Activated T-cell treated with anti-CD3 and anti-CD28 coated beads, Interleukin-2, amount 50 U/mL, for 24 hours (primary cell): ENCODE data around the gene RNF217.
"Not testable (repeated sequence)": the region's sequence is repeated elsewhere in the genome, so short reads cannot be mapped to it uniquely, and the experiment has no call there.

Source experiments
- DNase-seq: peaks from one replicate; pipeline ENCODE4 v3.0.0-alpha.2; 2020
- H3K27ac Mint-ChIP-seq: 2 replicates; pipeline ENCODE4 v1.8.0; 2020; ENCODE audit warnings: mild to moderate bottlenecking, mixed read lengths
- H3K27me3 Mint-ChIP-seq: 2 replicates; pipeline ENCODE4 v1.8.0; 2020; ENCODE audit warnings: mixed read lengths
- H3K36me3 Mint-ChIP-seq: 2 replicates; pipeline ENCODE4 v1.8.0; 2020; ENCODE audit warnings: low read depth, mixed read lengths
- H3K4me1 Mint-ChIP-seq: 2 replicates; pipeline ENCODE4 v1.8.0; 2020; ENCODE audit warnings: low read depth, mixed read lengths
- H3K4me3 Mint-ChIP-seq: 2 replicates; pipeline ENCODE4 v1.8.0; 2020; ENCODE audit warnings: mild to moderate bottlenecking, moderate library complexity, mixed read lengths
- H3K9me3 Mint-ChIP-seq: 2 replicates; pipeline ENCODE4 v1.8.0; 2020; ENCODE audit warnings: mixed read lengths

RNF217 gene

DNA sequence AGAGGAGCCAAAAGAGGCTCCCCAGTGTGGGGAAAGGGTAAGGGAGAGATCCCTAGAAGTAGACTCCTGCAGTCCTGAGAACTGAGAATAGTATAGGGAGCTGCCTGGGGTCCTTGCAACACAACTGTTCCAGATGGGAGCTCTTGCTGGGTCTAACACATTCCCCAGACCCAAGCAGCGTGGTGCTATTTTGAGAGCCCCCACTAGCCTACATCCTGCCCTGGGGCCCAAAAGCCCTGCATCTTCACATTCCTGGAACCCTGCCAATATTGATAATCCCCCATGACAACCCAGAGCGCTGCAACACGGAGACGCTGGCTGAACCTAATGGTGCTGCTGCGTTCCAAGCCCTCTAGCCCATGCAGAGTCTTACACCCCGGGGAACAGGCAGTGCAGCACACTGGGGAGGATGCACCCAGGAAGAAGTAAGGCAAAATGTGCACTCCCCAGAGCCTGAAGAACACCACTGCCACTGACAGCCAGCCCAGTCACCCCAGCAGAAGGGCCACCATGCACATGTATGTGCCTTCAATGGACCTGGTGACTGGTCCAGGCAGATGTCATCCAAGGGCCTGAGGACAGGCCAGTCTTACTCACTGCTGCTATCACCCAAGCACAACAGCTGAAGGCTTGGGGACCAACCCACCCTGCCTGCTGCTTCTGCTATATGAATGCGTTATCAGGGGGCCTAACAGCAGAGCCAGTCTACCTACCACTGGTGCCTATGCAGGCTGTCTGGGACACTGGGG is 7.0 kb upstream of the RNF217 start:
- Mint-ChIP-seq H3K9me3 (no peaks in the 10 kb centered on the region), H3K36me3 (no peaks in the 10 kb centered on the region), H3K4me3 (no peak overlapping the region), H3K27ac (no peak overlapping the region), H3K4me1 (peaks cover 10% of the 10 kb centered on the region), H3K27me3 (peaks cover 26% of the 10 kb centered on the region)
- DNase-seq, result no peak

DNA sequence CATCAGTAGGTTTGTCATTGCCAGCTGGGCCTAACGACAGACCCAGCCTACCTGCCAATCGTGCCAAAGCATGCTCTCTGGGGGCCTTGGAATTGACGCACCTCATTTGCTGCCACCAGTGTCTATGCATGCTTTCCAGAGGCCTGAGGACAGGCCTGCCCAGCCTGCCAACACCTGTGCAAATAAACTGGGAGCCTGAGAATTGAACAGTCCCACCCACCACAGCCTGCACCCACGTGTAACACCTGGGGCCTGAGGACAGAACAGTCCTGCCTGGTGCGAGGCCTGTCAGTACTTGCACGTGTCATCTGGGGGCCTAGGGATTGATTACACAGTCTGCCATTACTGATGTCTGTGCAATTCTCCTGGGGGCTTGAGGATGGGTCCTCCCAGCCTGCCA is 6.2 kb upstream of the RNF217 start:
- H3K4me3 Mint-ChIP-seq, result no peak overlapping the region

GRCh38 chr6:124958149-124958548 is 4.1 kb upstream of the RNF217 start:
- Mint-ChIP-seq H3K27ac (no peak overlapping the region), H3K9me3 (no peaks in the 10 kb centered on the region), H3K27me3 (peaks cover 47% of the 10 kb centered on the region), H3K36me3 (no peaks in the 10 kb centered on the region), H3K4me3 (no peak overlapping the region), H3K4me1 (peaks cover 20% of the 10 kb centered on the region)
- no peak for DNase-seq

More for the DNA sequence above, 6.2 kb upstream of the RNF217 start:
- Mint-ChIP-seq H3K4me1 (peaks cover 10% of the 10 kb centered on the region), H3K9me3 (no peaks in the 10 kb centered on the region), H3K27me3 (peaks cover 33% of the 10 kb centered on the region), H3K27ac (no peak overlapping the region), H3K36me3 (no peaks in the 10 kb centered on the region)
- DNase-seq, result no peak

DNA sequence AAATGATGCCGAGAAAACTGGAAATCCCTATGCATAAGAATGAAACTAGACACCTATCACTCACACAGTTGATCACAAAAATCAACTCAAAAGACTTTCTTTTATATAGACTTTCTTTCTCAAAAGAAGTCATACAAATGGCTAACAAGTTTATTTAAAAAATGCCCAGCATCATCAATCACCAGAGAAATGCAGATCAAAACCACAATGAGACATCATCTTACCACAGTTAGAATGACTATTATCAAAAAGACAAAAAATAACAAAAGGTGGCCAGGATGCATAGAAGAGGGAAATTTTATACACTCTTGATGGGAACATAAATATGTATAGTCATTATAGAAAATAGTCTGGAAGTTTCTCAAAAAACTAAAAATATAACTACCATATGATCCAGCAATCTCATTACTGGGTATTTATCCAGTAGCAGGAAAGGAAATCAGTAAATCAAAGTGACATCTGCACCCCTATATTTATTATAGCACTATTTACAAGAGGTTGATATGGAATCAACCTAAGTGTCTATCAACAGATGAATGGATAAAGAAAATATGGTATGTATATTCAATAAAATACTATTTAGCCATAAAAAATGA is 3.4 kb upstream of the RNF217 start:
- no peak overlapping the region for H3K27ac Mint-ChIP-seq
- no peaks in the 10 kb centered on the region for H3K9me3 Mint-ChIP-seq
- peaks cover 24% of the 10 kb centered on the region for H3K4me1 Mint-ChIP-seq
- no peak for DNase-seq
- H3K27me3 Mint-ChIP-seq, result peaks cover 52% of the 10 kb centered on the region
- no peaks in the 10 kb centered on the region for H3K36me3 Mint-ChIP-seq
- H3K4me3 Mint-ChIP-seq, result no peak overlapping the region

- DNase-seq, result no peak
- H3K36me3 Mint-ChIP-seq, result no peaks in the 10 kb centered on the region
- no peak overlapping the region for H3K27ac Mint-ChIP-seq
- H3K9me3 Mint-ChIP-seq, result no peaks in the 10 kb centered on the region
- H3K4me3 Mint-ChIP-seq, result peak overlapping the region; percentile 70
- peaks cover 64% of the 10 kb centered on the region for H3K27me3 Mint-ChIP-seq
- H3K4me1 Mint-ChIP-seq, result peaks cover 24% of the 10 kb centered on the region
These were observed 1.3 kb upstream of the RNF217 start for GRCh38 chr6:124960757-124961463.

DNA sequence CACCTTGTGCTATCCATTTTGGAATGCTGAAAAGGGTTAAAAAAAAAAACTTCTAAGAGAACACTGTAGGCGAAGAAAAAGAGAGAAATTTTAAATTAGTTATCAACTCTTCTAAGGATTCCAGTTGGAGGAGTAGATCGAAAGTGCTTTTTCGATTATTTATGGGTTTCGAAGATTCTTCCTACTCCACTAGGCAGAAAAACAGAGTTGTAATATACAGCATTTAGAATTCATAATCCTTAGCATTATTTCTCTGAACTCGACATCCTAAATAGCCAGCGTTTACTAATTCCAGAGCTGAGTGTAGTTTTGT is 817 bp upstream of the RNF217 start:
- no peak for DNase-seq
- peaks cover 63% of the 10 kb centered on the region for H3K27me3 Mint-ChIP-seq
- peak overlapping the region; percentile 70 for H3K4me3 Mint-ChIP-seq
- H3K9me3 Mint-ChIP-seq, result no peaks in the 10 kb centered on the region
- no peak overlapping the region for H3K27ac Mint-ChIP-seq
- peaks cover 24% of the 10 kb centered on the region for H3K4me1 Mint-ChIP-seq
- H3K36me3 Mint-ChIP-seq, result no peaks in the 10 kb centered on the region

GRCh38 chr6:124962639-124963415 is 590 bp downstream of the RNF217 start:
- no peaks in the 10 kb centered on the region for H3K36me3 Mint-ChIP-seq
- DNase-seq, result peak; percentile 41
- H3K27me3 Mint-ChIP-seq, result peaks cover 53% of the 10 kb centered on the region
- H3K9me3 Mint-ChIP-seq, result no peaks in the 10 kb centered on the region
- peaks cover 24% of the 10 kb centered on the region for H3K4me1 Mint-ChIP-seq
- H3K27ac Mint-ChIP-seq, result peak overlapping the region; percentile 40
- H3K4me3 Mint-ChIP-seq, result peak overlapping the region; percentile 69

DNA sequence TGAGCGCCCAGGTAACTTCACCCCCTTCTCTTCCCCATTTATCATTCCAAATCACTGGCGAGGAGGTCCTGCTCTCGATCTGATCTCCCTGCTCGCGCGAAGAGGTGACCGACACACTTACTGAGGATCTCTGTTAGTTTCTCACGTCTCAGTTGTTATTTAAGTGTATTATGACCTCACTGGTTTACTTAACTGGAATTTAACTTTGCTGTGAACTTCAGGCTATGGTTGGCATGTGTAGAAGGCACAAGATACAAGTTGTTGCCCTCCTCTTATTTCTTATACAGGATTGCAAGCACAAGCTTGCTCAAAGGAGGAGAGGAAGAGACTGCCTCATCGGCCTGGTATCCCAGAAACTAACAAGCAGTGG is 1.2 kb downstream of the RNF217 start:
- Mint-ChIP-seq H3K27ac (no peak overlapping the region), H3K9me3 (no peaks in the 10 kb centered on the region), H3K4me1 (peaks cover 21% of the 10 kb centered on the region), H3K4me3 (peak overlapping the region; percentile 69), H3K27me3 (peaks cover 54% of the 10 kb centered on the region), H3K36me3 (no peaks in the 10 kb centered on the region)
- DNase-seq, result no peak

- no peak overlapping the region for H3K27ac Mint-ChIP-seq
- peaks cover 56% of the 10 kb centered on the region for H3K27me3 Mint-ChIP-seq
- no peaks in the 10 kb centered on the region for H3K36me3 Mint-ChIP-seq
- H3K9me3 Mint-ChIP-seq, result no peaks in the 10 kb centered on the region
- H3K4me3 Mint-ChIP-seq, result no peak overlapping the region
- DNase-seq, result no peak
- peaks cover 16% of the 10 kb centered on the region for H3K4me1 Mint-ChIP-seq
These were observed 1.9 kb downstream of the RNF217 start for GRCh38 chr6:124963831-124964763.

DNA sequence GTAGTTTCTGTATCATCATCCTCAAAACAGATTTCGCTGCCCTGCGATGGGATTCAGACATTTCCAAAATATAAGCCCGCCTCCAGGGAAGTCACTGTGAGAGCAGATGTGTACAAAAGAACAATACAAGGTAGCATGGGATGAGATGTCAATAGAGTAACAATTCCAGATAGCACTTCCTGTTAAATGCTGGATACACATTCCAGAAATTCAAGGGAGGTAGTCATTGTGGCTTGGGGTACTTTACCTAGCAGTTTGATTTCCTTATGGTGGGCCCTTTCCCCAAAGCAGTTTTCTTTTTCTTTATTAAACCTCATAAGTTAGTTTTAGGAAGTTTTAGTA is 2.5 kb downstream of the RNF217 start:
- peaks cover 55% of the 10 kb centered on the region for H3K27me3 Mint-ChIP-seq
- no peak for DNase-seq
- no peak overlapping the region for H3K4me3 Mint-ChIP-seq
- H3K9me3 Mint-ChIP-seq, result no peaks in the 10 kb centered on the region
- H3K27ac Mint-ChIP-seq, result no peak overlapping the region
- no peaks in the 10 kb centered on the region for H3K36me3 Mint-ChIP-seq
- peaks cover 14% of the 10 kb centered on the region for H3K4me1 Mint-ChIP-seq

- H3K36me3 Mint-ChIP-seq, H3K27ac Mint-ChIP-seq, H3K9me3 Mint-ChIP-seq, DNase-seq, H3K4me3 Mint-ChIP-seq: not testable (repeated sequence)
- Mint-ChIP-seq H3K27me3 (peaks cover 48% of the 10 kb centered on the region), H3K4me1 (peaks cover 14% of the 10 kb centered on the region)
These were observed 3.2 kb downstream of the RNF217 start for GRCh38 chr6:124965424-124965850.

DNA sequence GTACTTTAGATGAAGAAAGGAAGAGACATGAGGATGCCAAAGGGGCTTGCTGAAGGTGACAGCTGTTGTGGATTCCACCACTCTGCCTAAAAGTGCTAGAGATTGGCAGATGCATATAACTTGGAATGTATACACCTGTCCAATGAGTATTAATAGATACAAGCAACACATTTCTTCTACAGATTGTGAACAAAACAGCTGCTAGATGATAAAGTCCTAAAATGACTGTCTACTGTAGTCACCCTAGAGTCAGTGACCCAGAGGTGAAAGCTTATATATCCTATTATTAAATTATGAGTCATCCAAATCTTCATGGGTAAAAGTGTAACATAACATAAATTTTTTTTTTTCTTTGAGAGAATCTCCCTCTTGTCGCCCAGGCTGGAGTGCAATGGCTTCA is 5.2 kb downstream of the RNF217 start:
- Mint-ChIP-seq H3K27ac (no peak overlapping the region), H3K4me3 (no peak overlapping the region), H3K27me3 (peaks cover 37% of the 10 kb centered on the region), H3K36me3 (no peaks in the 10 kb centered on the region), H3K9me3 (no peaks in the 10 kb centered on the region), H3K4me1 (peaks cover 6% of the 10 kb centered on the region)
- DNase-seq, result no peak

- H3K9me3 Mint-ChIP-seq, result no peaks in the 10 kb centered on the region
- no peak for DNase-seq
- no peak overlapping the region for H3K4me3 Mint-ChIP-seq
- no peaks in the 10 kb centered on the region for H3K36me3 Mint-ChIP-seq
- no peak overlapping the region for H3K27ac Mint-ChIP-seq
- peaks cover 29% of the 10 kb centered on the region for H3K27me3 Mint-ChIP-seq
- peaks cover 2% of the 10 kb centered on the region for H3K4me1 Mint-ChIP-seq
These were observed 6.2 kb downstream of the RNF217 start for GRCh38 chr6:124968401-124968800.

DNA sequence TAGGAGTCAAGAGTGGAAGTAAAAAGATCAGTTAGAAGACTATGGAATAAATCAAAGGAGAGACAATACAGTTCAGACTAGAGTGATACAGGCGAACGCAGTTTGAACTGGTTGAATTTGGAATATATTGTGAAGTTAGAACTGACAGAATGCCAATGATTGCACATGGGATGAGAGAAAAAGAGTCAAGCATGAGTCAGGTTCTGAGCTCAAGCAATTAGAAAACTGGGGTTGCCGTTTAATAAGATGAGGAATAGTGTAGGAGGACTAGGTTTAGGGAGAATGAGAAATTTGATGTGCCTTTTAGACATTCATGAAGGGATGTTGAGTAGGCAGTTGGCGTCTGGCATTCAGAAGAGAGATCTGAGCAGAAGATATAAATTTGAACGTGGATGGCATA is 8.0 kb downstream of the RNF217 start:
- H3K4me3 Mint-ChIP-seq, result no peak overlapping the region
- no peak for DNase-seq

More for the DNA sequence above, 8.0 kb downstream of the RNF217 start:
- no peaks in the 10 kb centered on the region for H3K4me1 Mint-ChIP-seq
- no peaks in the 10 kb centered on the region for H3K36me3 Mint-ChIP-seq
- H3K9me3 Mint-ChIP-seq, result no peaks in the 10 kb centered on the region
- no peak overlapping the region for H3K27ac Mint-ChIP-seq
- H3K27me3 Mint-ChIP-seq, result peaks cover 10% of the 10 kb centered on the region
